GM12878 (cell line): ENCODE measurements around the gene LDLRAD4. TPM values are rescaled to one million over a fixed set of nuclear protein-coding genes. Genes with fewer than 3 reads are reported as not detected.

Experiments used
- ASH2L ChIP-seq: fragments of 300-600, 200-600 bp; sonication (generic); IDR thresholded peaks from 2 replicates; pipeline ENCODE4 v1.6.1; 2017; ENCODE audit warnings: low read depth, mild to moderate bottlenecking, borderline replicate concordance
- BHLHE40 ChIP-seq, 2 experiments: fragments of 450-650 bp in 1 of 2; IDR thresholded peaks; 2 replicates each; pipeline ENCODE4 v1.6.1; 2011 to 2017; ENCODE audit warnings: low read depth in 2 of 2, borderline replicate concordance in 1 of 2, improper control_type of control experiment in 1 of 2, low read length in 1 of 2, mild to moderate bottlenecking in 1 of 2
- E2F4 ChIP-seq: IDR thresholded peaks from 2 replicates; pipeline ENCODE4 v1.6.1; 2012; ENCODE audit warnings: low read depth, low read length, improper control_type of control experiment
- E2F8 ChIP-seq: fragments of 450-650 bp; IDR thresholded peaks from 2 replicates; pipeline ENCODE4 v1.6.1; 2018; ENCODE audit warnings: mild to moderate bottlenecking, low read depth, moderate library complexity; ENCODE audit not compliant: partially characterized antibody
- FOXK2 ChIP-seq: fragments of 450-650 bp; IDR thresholded peaks from 2 replicates; pipeline ENCODE4 v1.6.1; 2017; ENCODE audit warnings: mild to moderate bottlenecking, moderate library complexity
- HDGF ChIP-seq: fragments of 450-650 bp; IDR thresholded peaks from 2 replicates; pipeline ENCODE4 v1.6.1; 2016; ENCODE audit warnings: antibody characterized with exemption
- IRF5 ChIP-seq: fragments of 450-650 bp; IDR thresholded peaks from 2 replicates; pipeline ENCODE4 v1.6.1; 2017; ENCODE audit warnings: borderline replicate concordance
- KAT2A ChIP-seq: conservative IDR thresholded peaks from 2 replicates; pipeline ENCODE4 v1.6.1; 2011; ENCODE audit warnings: low read depth, low read length; ENCODE audit not compliant: control insufficient read depth
- KDM1A ChIP-seq: fragments of 200-600 bp; sonication (generic); IDR thresholded peaks from 2 replicates; pipeline ENCODE4 v1.6.1; 2016; ENCODE audit warnings: borderline replicate concordance
- PKNOX1 ChIP-seq: fragments of 450-650 bp; IDR thresholded peaks from 2 replicates; pipeline ENCODE4 v1.6.1; 2016; ENCODE audit warnings: mild to moderate bottlenecking
- POLR2A ChIP-seq: IDR thresholded peaks from 2 replicates; pipeline ENCODE4 v1.6.1; 2011; ENCODE audit warnings: low read depth, mild to moderate bottlenecking, low read length
- PRDM15 ChIP-seq: fragments of 450-650 bp; formaldehyde crosslinking; IDR thresholded peaks from 2 replicates; pipeline ENCODE4 v1.4.0; 2020; ENCODE audit warnings: mild to moderate bottlenecking, moderate library complexity
- RAD51 ChIP-seq: fragments of 450-650 bp; IDR thresholded peaks from 2 replicates; pipeline ENCODE4 v1.6.1; 2016; ENCODE audit warnings: moderate library complexity, mild to moderate bottlenecking, inconsistent platforms
- SREBF1 ChIP-seq: IDR thresholded peaks from 2 replicates; pipeline ENCODE4 v1.6.1; 2012; ENCODE audit warnings: mild to moderate bottlenecking, low read length
- TCF3 ChIP-seq: IDR thresholded peaks from 2 replicates; pipeline ENCODE4 v1.6.1; 2012; ENCODE audit warnings: low read depth, mild to moderate bottlenecking, low read length, borderline replicate concordance; ENCODE audit not compliant: insufficient read depth
- ZNF687 ChIP-seq: fragments of 450-650 bp; IDR thresholded peaks from 2 replicates; pipeline ENCODE4 v1.6.1; 2017; ENCODE audit warnings: mild to moderate bottlenecking, moderate library complexity
- polyA plus RNA-seq, 11 experiments: library from polyadenylated mRNA; depleted of rRNA in 4 of 11; unstranded in 6 of 11; stranded (reverse) in 5 of 11; fragments of >200 nt; fragmentation: Nextera tagmentation in 4 of 11; fragmentation: Illumina TruSeq in 1 of 11; extraction: Ambion mirVana in 4 of 11; extraction: Trizol in 1 of 11; gene quantifications; 1 replicate in 1 of 11; 2 replicates in 10 of 11; pipeline versions ENCODE4 v1.2.1 to v1.2.3, GENCODE V29; 2011 to 2016; ENCODE audit warnings: inconsistent platforms in 2 of 11, missing spikeins in 2 of 11, low read depth in 1 of 11
- total RNA-seq, 4 experiments: library from RNA; depleted of rRNA in 3 of 4; stranded (reverse); fragments of >200 nt in 3 of 4; fragmentation: Illumina TruSeq in 1 of 4; extraction: Trizol in 1 of 4; gene quantifications; 2 replicates each; pipeline versions ENCODE4 v1.2.1 to v1.2.3, GENCODE V29; 2013 to 2021

The LDLRAD4 gene
- total and polyA plus RNA-seq, 10 of the 15 experiments (the other 5 are each of a cell fraction or from before 2014, with no cell fraction given), result 2.7 to 16.8 (median 11.2) TPM

- TF ChIP-seq E2F4 (no peak), PKNOX1 (0 out of 2 replicates have a peak, but pooled peaks have one; percentile 2), IRF5 (no peak), TCF3 (no peak), KAT2A (no peak), E2F8 (no peak), POLR2A (no peak), ZNF687 (no peak; the same call in 1 of the 2 replicates), ASH2L (no peak), RAD51 (no peak), SREBF1 (no peak), FOXK2 (no peak), HDGF (no peak), BHLHE40 (IDR thresholded peaks at IDR 0.05; ENCODE audit: borderline replicate concordance in 1 of 2, low read depth in 2 of 2, low read length in 1 of 2) (peak in 1 of 2 experiments; percentile 35; a peak in 1 of 4 replicates), PRDM15 (CRISPR knock-in tag) (no peak), KDM1A (no peak)
These were observed 339.6 kb downstream of the LDLRAD4 start (continued) for GRCh38 chr18:13558124-13558523.
